HG03139 (cell line): ENCODE measurements around the gene PAPSS2.
"Not testable (repeated sequence)": the region's sequence is repeated elsewhere in the genome, so short reads cannot be mapped to it uniquely, and the experiment has no call there.

Source experiments
- ATAC-seq: cut with Tn5 transposase; IDR thresholded peaks from one replicate; pipeline ENCODE4 v1.9.1; 2021; ENCODE audit not compliant: unreplicated experiment

PAPSS2 gene

GRCh38 chr10:87702973-87703294, 43.3 kb downstream of the PAPSS2 start:
- no peak for ATAC-seq

- no peak for ATAC-seq
These were observed 44.1 kb downstream of the PAPSS2 start for GRCh38 chr10:87703771-87704170.

DNA sequence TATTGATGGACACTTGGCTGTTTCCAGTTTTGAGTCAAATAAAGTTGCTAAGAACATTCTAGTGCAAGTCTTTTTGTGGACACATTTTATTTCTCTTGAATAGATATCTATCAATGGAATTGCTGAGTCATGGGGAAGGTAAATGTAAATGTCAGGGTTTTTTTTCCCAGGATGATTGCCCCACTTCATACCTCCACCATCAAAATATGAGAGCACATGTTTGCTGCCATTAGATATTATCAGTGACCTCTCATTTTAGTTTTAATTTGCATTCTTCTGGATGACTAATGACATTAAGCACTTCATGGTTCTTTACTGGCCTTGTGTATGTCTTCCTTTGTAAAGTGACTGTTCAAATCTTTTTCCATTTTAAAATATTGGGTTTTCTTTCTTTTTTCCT, 45.7 kb downstream of the PAPSS2 start:
- ATAC-seq, result no peak

GRCh38 chr10:87706731-87707130, 47.1 kb downstream of the PAPSS2 start:
- no peak for ATAC-seq

DNA sequence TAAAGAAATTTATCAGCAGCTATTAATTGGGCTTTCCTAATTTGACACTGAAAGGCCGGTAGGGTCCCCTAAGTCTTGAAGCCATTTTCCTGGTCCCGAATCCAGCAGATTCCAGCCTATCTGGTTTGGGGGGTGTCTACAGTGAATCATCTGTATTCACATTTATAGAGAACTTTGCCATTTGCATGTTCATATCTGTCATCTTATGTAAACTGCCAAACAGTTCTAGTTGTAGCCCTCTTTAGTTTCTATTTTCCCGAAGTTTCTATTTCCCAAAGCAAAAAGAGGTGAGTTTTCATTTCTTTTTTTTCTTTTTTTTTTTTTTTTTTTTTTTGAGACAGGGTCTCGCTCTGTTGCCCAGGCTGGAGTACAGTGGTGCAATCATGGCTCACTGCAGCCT, 47.6 kb downstream of the PAPSS2 start:
- ATAC-seq, result no peak

- no peak for ATAC-seq
These were observed 53.4 kb downstream of the PAPSS2 start for GRCh38 chr10:87712913-87713616.

- no peak for ATAC-seq
These were observed 54.0 kb downstream of the PAPSS2 start for GRCh38 chr10:87713707-87714106.

- ATAC-seq, result no peak
These were observed 56.1 kb downstream of the PAPSS2 start for GRCh38 chr10:87715552-87716347.

- ATAC-seq, result no peak
These were observed 56.6 kb downstream of the PAPSS2 start for GRCh38 chr10:87716348-87716670.

- ATAC-seq, result no peak
These were observed 61.0 kb downstream of the PAPSS2 start for GRCh38 chr10:87720665-87721064.

DNA sequence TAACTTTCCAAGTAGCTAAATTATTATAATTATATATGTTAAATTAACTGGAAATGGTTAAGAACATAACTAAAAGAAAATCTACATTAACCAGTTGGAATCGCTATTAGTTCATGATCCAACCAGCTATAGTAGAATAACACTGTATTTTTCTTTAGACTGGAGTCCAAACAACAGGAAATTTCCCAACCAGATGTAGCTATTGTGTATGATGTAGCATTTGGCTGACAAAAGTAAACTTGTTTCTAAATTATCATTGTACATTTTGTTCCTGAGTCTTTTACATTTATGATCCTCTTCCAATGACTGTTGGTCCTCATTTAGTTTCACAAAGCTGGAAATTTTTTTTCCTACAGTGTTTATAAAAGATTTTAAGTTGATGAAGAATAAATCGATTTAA, 62.1 kb downstream of the PAPSS2 start:
- no peak for ATAC-seq

DNA sequence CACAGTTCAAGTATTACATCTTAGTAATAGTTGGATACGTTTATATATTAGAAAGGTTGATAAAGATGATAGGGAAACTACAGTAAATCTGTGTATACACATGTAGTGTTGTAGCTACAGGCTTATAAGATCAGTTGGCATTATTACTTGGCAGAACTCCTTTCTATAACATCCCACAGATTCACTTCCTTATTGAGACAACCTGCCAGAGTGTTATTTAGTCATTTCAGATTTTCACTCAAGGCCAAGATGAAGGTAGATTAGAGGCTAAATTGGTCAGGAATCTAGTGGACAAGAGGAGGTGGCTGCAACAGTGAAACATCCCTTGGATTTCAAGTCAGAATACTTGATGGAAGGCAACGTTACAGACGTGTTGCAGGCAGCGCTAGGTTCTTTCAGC, 63.0 kb downstream of the PAPSS2 start:
- no peak for ATAC-seq

DNA sequence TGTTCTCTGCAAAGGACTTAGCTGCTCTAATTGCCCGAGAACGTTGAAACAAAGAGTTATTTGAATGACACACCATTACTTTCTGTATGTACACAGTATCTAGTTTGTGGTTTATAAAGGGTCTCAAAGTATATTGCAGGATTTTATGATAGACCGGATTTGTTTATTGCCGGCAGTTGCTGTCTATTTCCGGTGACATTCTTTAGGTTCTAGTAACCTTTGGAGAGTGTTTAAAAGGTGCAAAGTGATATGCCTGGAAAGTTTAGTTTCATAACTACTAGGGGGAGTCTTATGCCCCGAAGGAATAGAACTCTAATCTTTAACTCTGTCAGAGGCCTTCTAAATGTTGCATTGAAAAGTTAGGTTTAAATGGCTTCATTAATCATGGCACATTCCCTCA, 63.8 kb downstream of the PAPSS2 start:
- no peak for ATAC-seq

- ATAC-seq, result no peak
These were observed 65.1 kb downstream of the PAPSS2 start for GRCh38 chr10:87724789-87725188.

GRCh38 chr10:87729940-87730339, 70.3 kb downstream of the PAPSS2 start:
- ATAC-seq, result no peak

DNA sequence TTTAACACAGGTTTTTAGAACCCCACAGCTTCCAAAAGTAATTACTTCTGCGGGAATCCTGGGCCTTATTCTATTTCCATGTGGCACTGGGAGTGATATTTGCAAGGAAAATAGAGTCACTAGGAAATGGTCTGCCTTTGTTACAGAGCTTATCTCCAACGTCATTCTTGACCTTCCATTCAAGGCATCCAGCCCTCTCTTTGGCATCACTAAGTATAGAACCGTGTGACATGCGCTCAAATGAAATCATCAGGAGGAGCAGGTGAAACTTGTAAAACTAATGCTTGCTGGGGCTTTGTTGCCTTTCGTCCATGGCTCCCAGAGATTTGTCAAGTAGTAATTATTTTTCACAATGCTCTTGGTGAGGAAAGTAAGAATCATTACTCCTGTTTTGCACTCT, 73.4 kb downstream of the PAPSS2 start:
- no peak for ATAC-seq

DNA sequence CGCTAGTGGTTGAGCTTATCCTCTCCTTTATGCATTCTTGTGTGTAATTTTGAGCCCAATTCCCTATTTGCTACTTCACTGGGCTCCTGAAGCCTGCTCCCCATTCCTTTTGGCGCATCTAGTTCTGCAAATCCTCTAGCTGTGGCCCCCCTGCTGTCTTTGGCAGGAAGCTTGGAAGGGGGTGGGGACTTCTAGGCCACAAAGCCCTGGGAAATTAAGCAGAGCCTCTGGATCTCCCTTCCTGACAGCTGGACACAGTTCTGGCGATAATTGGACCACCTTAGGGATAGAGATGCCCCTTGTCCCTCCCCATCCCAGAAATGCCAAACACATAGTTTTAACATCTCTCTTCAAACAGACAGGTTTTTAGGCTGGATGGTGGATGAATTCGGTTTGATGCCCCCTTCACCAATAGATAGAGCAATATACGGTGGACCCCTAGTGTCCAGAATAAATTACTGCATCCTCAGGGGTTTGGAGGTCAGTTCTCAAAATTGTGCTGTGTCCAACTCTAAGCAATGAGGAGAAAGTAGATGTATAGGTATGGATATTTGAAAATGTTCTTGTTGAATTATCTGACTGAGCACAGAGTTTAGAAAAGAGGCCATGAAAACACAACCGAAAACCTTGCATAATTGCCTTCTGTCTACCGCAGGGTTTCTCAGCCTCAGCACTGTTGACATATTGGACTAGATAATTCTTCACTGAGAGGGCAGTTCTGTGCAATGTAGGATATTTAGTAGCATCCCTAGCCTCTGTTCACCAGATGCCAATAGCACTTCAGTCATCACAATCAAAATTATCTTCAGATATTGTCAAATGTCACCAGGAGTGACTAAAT, 75.5 kb downstream of the PAPSS2 start:
- no peak for ATAC-seq

- not testable (repeated sequence) for ATAC-seq
These were observed 78.6 kb downstream of the PAPSS2 start for GRCh38 chr10:87738253-87738652.

- ATAC-seq, result no peak
These were observed 80.0 kb downstream of the PAPSS2 start for GRCh38 chr10:87739703-87740102.

DNA sequence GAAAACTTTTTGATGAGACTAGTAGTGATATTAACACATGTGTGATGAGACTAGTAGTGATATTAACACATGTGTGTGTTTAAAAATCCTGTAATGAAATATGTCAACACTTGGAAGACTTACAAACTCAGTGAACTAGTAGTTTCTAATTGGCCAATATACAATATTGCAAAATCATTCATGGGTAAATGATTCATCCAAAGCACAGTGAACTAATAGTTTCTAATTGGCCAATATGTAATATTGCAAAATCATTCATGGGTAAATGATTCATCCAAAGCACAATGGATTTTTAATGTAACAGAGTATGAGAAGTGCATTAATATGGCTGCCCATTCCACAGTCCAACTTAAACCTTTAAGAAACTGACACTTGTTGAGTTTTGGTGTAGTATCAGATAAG, 80.6 kb downstream of the PAPSS2 start:
- no peak for ATAC-seq

- ATAC-seq, result not testable (repeated sequence)
These were observed 83.4 kb downstream of the PAPSS2 start for GRCh38 chr10:87742992-87743610.
